Ovary (tissue), 9 donors: ENCODE data around the gene HNRNPLL. TPM values are rescaled to one million over a fixed set of nuclear protein-coding genes. Genes with fewer than 3 reads are reported as not detected.

Experiments
- DNase-seq, 5 donors: peaks; one replicate each; pipeline ENCODE4 v3.0.0-alpha.2; 2019 to 2020
- H3K27ac ChIP-seq, 2 donors: fragments of 200-600 bp; one replicate each; pipeline versions ENCODE4 v1.5.1 to v1.8.0; 2019 to 2022
- H3K27me3 ChIP-seq: fragments of 200-600 bp; one replicate; pipeline ENCODE4 v1.8.0; 2022
- H3K36me3 ChIP-seq: fragments of 200-600 bp; sonication (generic); one replicate; pipeline ENCODE4 v1.5.1; 2019
- H3K4me1 ChIP-seq: one replicate; pipeline ENCODE4 v1.8.1; 2013; ENCODE audit warnings: mild to moderate bottlenecking, moderate library complexity; ENCODE audit not compliant: insufficient read depth
- H3K4me3 ChIP-seq: fragments of 200-600 bp; sonication (generic); one replicate; pipeline ENCODE4 v1.5.1; 2017
- H3K9me3 ChIP-seq, 2 donors: fragments of 200-600 bp in 1 of 2; sonication (generic) in 1 of 2; one replicate each; pipeline versions ENCODE4 v1.5.1 to v1.8.1; 2013 to 2019; ENCODE audit warnings: mild to moderate bottlenecking in 1 of 2, moderate library complexity in 1 of 2
- EP300 ChIP-seq: sonication (generic); formaldehyde crosslinking; IDR thresholded peaks from one replicate; pipeline ENCODE4 v1.6.1; 2017; ENCODE audit warnings: antibody characterized with exemption
- POLR2A ChIP-seq: fragments of 450-650 bp; IDR thresholded peaks from one replicate; pipeline ENCODE4 v1.6.1; 2017; ENCODE audit warnings: antibody characterized with exemption, mild to moderate bottlenecking, moderate library complexity
- WGBS, 3 donors: extraction: QIAGEN DNeasy Blood & Tissue Kit in 1 of 3; methylation state at CpG; one replicate each; pipeline versions ENCODE4 v1.1.5 to v1.1.7; 2013 to 2017; 5-methylcytosine and 5-hydroxymethylcytosine counted together
- intact Hi-C, 4 donors: fragments of 100-400 bp; cut with DNase I; formaldehyde crosslinking; loops; one replicate each; pipeline versions ENCODE4 v1.11.0 to v1.15.1; 2022 to 2023
- polyA plus RNA-seq, 2 donors: library from polyadenylated mRNA; stranded (reverse); fragments of 200-250 nt in 1 of 2; fragments of 350-450 nt in 1 of 2; fragmentation: Illumina TruSeq in 1 of 2; extraction: RNeasy Lipid Tissue Mini Kit (QIAGEN cat#74804) in 1 of 2; gene quantifications; one replicate each; pipeline ENCODE4 v1.2.3, GENCODE V29; 2013 to 2014
- total RNA-seq, 7 donors: library from RNA; depleted of rRNA in 2 of 7; stranded (reverse); fragments of >200 nt in 2 of 7; fragmentation: NEBNext Ultra II Directional in 3 of 7; extraction: Animal tissue kit (Norgen Biotek cat#: 25700) in 3 of 7; gene quantifications; one replicate each; pipeline versions ENCODE4 v1.1.0 to v1.2.4, GENCODE V29; 2016 to 2023
- TF ChIP-seq, protein P1 (sequence below), 3 donors: fragments of 450-650 bp in 2 of 3; fragments of 200-600 bp in 1 of 3; IDR thresholded peaks; one replicate each; pipeline versions ENCODE4 v1.5.1 to v1.8.0; 2016 to 2022; ENCODE audit warnings: antibody characterized with exemption in 3 of 3, mild to moderate bottlenecking in 1 of 3
- donor health status: DM: no; HTN: no; CAD: no; lungs with moderate emphysema.
- donor health status: DM: no; HTN: no; CAD: no.
- donor health status: Bipolar disorder and iron deficiency.
- donor health status: DM: yes; HTN: yes; CAD: no.
- donor health status: DM: no; HTN: no; CAD: no.
- donor health status: DM: yes; HTN: yes; CAD: no.

Gene HNRNPLL
- total and polyA plus RNA-seq, 9 donors, result 19.1 to 59.2 (median 47.1) TPM

GRCh38 chr2:38621018-38621417 lies 18.3 kb upstream of the HNRNPLL start:
- Histone ChIP-seq H3K4me1 (peaks cover 2% of the 10 kb centered on the region), H3K9me3 (no peaks in the 10 kb centered on the region), H3K27me3 (no peaks in the 10 kb centered on the region), H3K27ac (no peak overlapping the region), H3K4me3 (no peak overlapping the region), H3K36me3 (no peaks in the 10 kb centered on the region)
- no peak for DNase-seq
- TF ChIP-seq, protein P1, sequence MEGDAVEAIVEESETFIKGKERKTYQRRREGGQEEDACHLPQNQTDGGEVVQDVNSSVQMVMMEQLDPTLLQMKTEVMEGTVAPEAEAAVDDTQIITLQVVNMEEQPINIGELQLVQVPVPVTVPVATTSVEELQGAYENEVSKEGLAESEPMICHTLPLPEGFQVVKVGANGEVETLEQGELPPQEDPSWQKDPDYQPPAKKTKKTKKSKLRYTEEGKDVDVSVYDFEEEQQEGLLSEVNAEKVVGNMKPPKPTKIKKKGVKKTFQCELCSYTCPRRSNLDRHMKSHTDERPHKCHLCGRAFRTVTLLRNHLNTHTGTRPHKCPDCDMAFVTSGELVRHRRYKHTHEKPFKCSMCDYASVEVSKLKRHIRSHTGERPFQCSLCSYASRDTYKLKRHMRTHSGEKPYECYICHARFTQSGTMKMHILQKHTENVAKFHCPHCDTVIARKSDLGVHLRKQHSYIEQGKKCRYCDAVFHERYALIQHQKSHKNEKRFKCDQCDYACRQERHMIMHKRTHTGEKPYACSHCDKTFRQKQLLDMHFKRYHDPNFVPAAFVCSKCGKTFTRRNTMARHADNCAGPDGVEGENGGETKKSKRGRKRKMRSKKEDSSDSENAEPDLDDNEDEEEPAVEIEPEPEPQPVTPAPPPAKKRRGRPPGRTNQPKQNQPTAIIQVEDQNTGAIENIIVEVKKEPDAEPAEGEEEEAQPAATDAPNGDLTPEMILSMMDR (IDR thresholded peaks at IDR 0.05), result no peak
- TF ChIP-seq POLR2A, result no peak
- no peak for TF ChIP-seq EP300
- intact Hi-C loops, result no loop called here

- intact Hi-C loops, result no loop called here
- H3K27me3 ChIP-seq, result no peaks in the 10 kb centered on the region
- H3K36me3 ChIP-seq, result no peaks in the 10 kb centered on the region
- WGBS, 3 donors, result 30 to 40% (median 33%) methylated on average over 7 of the region's 7 CpGs
- TF ChIP-seq, protein P1 (IDR thresholded peaks at IDR 0.05), result no peak
- TF ChIP-seq EP300 (no peak), POLR2A (no peak)
- H3K9me3 ChIP-seq, result no peaks in the 10 kb centered on the region
- peaks cover 2% of the 10 kb centered on the region for H3K4me1 ChIP-seq
- no peak overlapping the region for H3K27ac ChIP-seq
- DNase-seq, result no peak
- H3K4me3 ChIP-seq, result no peak overlapping the region
These were observed 17.7 kb upstream of the HNRNPLL start for GRCh38 chr2:38620282-38620977.

GRCh38 chr2:38619458-38620164 lies 16.9 kb upstream of the HNRNPLL start:
- Histone ChIP-seq H3K27ac (no peak overlapping the region), H3K4me1 (peaks cover 2% of the 10 kb centered on the region), H3K9me3 (no peaks in the 10 kb centered on the region), H3K36me3 (no peaks in the 10 kb centered on the region), H3K4me3 (no peak overlapping the region), H3K27me3 (no peaks in the 10 kb centered on the region)
- no peak for TF ChIP-seq EP300
- TF ChIP-seq POLR2A, result no peak
- WGBS, 3 donors, result 63 to 72% (median 69%) methylated on average over 4 of the region's 4 CpGs
- DNase-seq, result no peak
- intact Hi-C loops, result no loop called here

DNA sequence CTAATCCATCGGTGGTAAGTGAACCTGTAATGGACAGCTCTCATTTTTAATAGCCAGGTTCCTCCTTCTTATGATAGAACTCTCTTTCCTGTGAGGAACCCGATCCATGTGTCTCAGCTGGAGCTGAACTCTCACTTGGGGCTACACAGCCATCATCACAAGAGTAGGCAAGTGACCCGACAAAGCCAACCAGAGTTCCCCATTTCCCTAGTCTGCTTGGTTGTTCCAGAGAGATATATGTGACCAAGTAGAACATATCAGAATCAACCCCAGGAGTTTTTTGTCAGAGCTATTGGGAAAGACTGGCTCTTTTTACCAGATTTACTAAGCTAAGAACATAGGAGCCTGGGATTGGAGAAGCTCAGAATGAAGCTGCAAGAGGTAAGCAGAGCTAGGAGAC lies 14.6 kb upstream of the HNRNPLL start:
- 90 to 99% (median 96%) methylated on average over 3 of the region's 3 CpGs for WGBS, 3 donors
- peaks cover 2% of the 10 kb centered on the region for H3K4me1 ChIP-seq
- no peak overlapping the region for H3K4me3 ChIP-seq
- no peaks in the 10 kb centered on the region for H3K9me3 ChIP-seq
- intact Hi-C loops, result no loop called here
- no peaks in the 10 kb centered on the region for H3K36me3 ChIP-seq
- no peaks in the 10 kb centered on the region for H3K27me3 ChIP-seq
- no peak for DNase-seq
- TF ChIP-seq EP300 (no peak), POLR2A (no peak)
- TF ChIP-seq, protein P1 (IDR thresholded peaks at IDR 0.05), result no peak
- H3K27ac ChIP-seq, result no peak overlapping the region

DNA sequence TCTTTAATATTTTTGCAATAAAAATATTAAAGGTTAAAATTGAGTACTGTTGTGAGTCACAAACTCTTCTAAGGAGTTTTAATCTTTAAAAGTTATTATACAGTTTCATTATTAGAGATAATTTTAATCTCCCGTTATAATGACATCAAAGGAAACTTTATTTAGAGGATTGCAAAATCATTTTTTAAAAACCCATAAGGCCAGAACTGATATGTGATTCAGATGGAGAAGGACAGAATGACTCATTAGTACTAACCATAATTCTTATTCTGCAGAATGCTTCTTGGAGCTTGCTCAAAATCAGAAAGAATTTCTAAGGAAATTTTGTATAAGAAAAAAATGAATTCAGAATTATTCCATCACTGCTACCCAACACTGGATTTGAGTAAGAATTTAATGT lies 12.5 kb upstream of the HNRNPLL start:
- Histone ChIP-seq H3K36me3 (no peaks in the 10 kb centered on the region), H3K27ac (no peak overlapping the region), H3K4me3 (no peak overlapping the region), H3K4me1 (peaks cover 2% of the 10 kb centered on the region), H3K27me3 (no peaks in the 10 kb centered on the region), H3K9me3 (no peaks in the 10 kb centered on the region)
- 5 to 15% (median 8%) methylated on average over 1 of the region's 1 CpG for WGBS, 3 donors
- intact Hi-C loops, result no loop called here
- no peak for TF ChIP-seq POLR2A
- TF ChIP-seq, protein P1 (IDR thresholded peaks at IDR 0.05), result no peak
- TF ChIP-seq EP300, result no peak
- no peak for DNase-seq
